GM12878 (cell line): ENCODE data around the gene DIAPH2. TPM values are rescaled to one million over a fixed set of nuclear protein-coding genes. Genes with fewer than 3 reads are reported as not detected.

Source experiments
- BCL11A ChIP-seq: IDR thresholded peaks from 2 replicates; pipeline ENCODE4 v1.6.1; 2011; ENCODE audit warnings: low read depth, low read length
- BCLAF1 ChIP-seq: fragments of 450-650 bp; IDR thresholded peaks from 2 replicates; pipeline ENCODE4 v1.6.1; 2017; ENCODE audit warnings: antibody characterized with exemption, mild to moderate bottlenecking, moderate library complexity
- BHLHE40 ChIP-seq, 2 experiments: fragments of 450-650 bp in 1 of 2; IDR thresholded peaks; 2 replicates each; pipeline ENCODE4 v1.6.1; 2011 to 2017; ENCODE audit warnings: low read depth in 2 of 2, borderline replicate concordance in 1 of 2, improper control_type of control experiment in 1 of 2, low read length in 1 of 2, mild to moderate bottlenecking in 1 of 2
- CEBPZ ChIP-seq: fragments of 150-350 bp; IDR thresholded peaks from 2 replicates; pipeline ENCODE4 v1.6.1; 2016; ENCODE audit warnings: low read depth, low read length
- CTCF ChIP-seq, 3 experiments: IDR thresholded peaks in 2 of 3; conservative IDR thresholded peaks in 1 of 3; 2 replicates each; pipeline ENCODE4 v1.5.1; 2011; ENCODE audit warnings: low read depth in 3 of 3, low read length in 3 of 3, mild to moderate bottlenecking in 3 of 3, control low read depth in 2 of 3, moderate library complexity in 2 of 3, inconsistent platforms in 1 of 3, mixed read lengths in 1 of 3; ENCODE audit not compliant: control insufficient read depth in 2 of 3, insufficient read depth in 1 of 3; ENCODE audit errors: extremely low read depth in 1 of 3
- ESRRA ChIP-seq: IDR thresholded peaks from 2 replicates; pipeline ENCODE4 v1.6.1; 2012; ENCODE audit warnings: mild to moderate bottlenecking, low read length, improper control_type of control experiment
- IKZF1 ChIP-seq: fragments of 450-650 bp; conservative IDR thresholded peaks from 2 replicates; pipeline ENCODE4 v1.6.1; 2017; ENCODE audit warnings: antibody characterized with exemption, mild to moderate bottlenecking
- MEF2A ChIP-seq: IDR thresholded peaks from 2 replicates; pipeline ENCODE4 v1.6.1; 2011; ENCODE audit warnings: low read depth, mild to moderate bottlenecking, low read length, moderate library complexity; ENCODE audit not compliant: insufficient read depth
- NR2C1 ChIP-seq: fragments of 450-650 bp; IDR thresholded peaks from 2 replicates; pipeline ENCODE4 v1.6.1; 2017; ENCODE audit warnings: antibody characterized with exemption, mild to moderate bottlenecking, moderate library complexity
- PBX3 ChIP-seq: IDR thresholded peaks from 2 replicates; pipeline ENCODE4 v1.6.1; 2011; ENCODE audit warnings: mild to moderate bottlenecking, low read depth, low read length, moderate library complexity; ENCODE audit not compliant: insufficient replicate concordance
- RAD21 ChIP-seq: IDR thresholded peaks from 2 replicates; pipeline ENCODE4 v1.6.1; 2011; ENCODE audit warnings: mild to moderate bottlenecking, low read depth, low read length, moderate library complexity; ENCODE audit not compliant: insufficient read depth
- RAD51 ChIP-seq: fragments of 450-650 bp; IDR thresholded peaks from 2 replicates; pipeline ENCODE4 v1.6.1; 2016; ENCODE audit warnings: moderate library complexity, mild to moderate bottlenecking, inconsistent platforms
- RBBP5 ChIP-seq: fragments of 200-600 bp; sonication (generic); conservative IDR thresholded peaks from 2 replicates; pipeline ENCODE4 v1.6.1; 2016
- SMC3 ChIP-seq: IDR thresholded peaks from 2 replicates; pipeline ENCODE4 v1.6.1; 2011; ENCODE audit warnings: low read length, improper control_type of control experiment, borderline replicate concordance
- SPI1 ChIP-seq: IDR thresholded peaks from 2 replicates; pipeline ENCODE4 v1.6.1; 2011; ENCODE audit warnings: low read depth, mild to moderate bottlenecking, low read length, moderate library complexity, borderline replicate concordance; ENCODE audit not compliant: insufficient read depth
- SRF ChIP-seq, 2 experiments: IDR thresholded peaks; 2 replicates each; pipeline ENCODE4 v1.6.1; 2011; ENCODE audit warnings: low read depth in 2 of 2, low read length in 2 of 2, mild to moderate bottlenecking in 1 of 2, moderate library complexity in 1 of 2
- SUZ12 ChIP-seq: fragments of 200-600 bp; sonication (generic); IDR thresholded peaks from one replicate; pipeline ENCODE4 v1.6.1; 2018; ENCODE audit warnings: antibody characterized with exemption, mild to moderate bottlenecking; ENCODE audit not compliant: unreplicated experiment
- YY1 ChIP-seq: IDR thresholded peaks from 2 replicates; pipeline ENCODE4 v1.6.1; 2011; ENCODE audit warnings: low read depth, mild to moderate bottlenecking, low read length
- polyA plus RNA-seq, 11 experiments: library from polyadenylated mRNA; depleted of rRNA in 4 of 11; unstranded in 6 of 11; stranded (reverse) in 5 of 11; fragments of >200 nt; fragmentation: Nextera tagmentation in 4 of 11; fragmentation: Illumina TruSeq in 1 of 11; extraction: Ambion mirVana in 4 of 11; extraction: Trizol in 1 of 11; gene quantifications; 1 replicate in 1 of 11; 2 replicates in 10 of 11; pipeline versions ENCODE4 v1.2.1 to v1.2.3, GENCODE V29; 2011 to 2016; ENCODE audit warnings: inconsistent platforms in 2 of 11, missing spikeins in 2 of 11, low read depth in 1 of 11
- total RNA-seq, 4 experiments: library from RNA; depleted of rRNA in 3 of 4; stranded (reverse); fragments of >200 nt in 3 of 4; fragmentation: Illumina TruSeq in 1 of 4; extraction: Trizol in 1 of 4; gene quantifications; 2 replicates each; pipeline versions ENCODE4 v1.2.1 to v1.2.3, GENCODE V29; 2013 to 2021

The DIAPH2 gene
- total and polyA plus RNA-seq, 10 of the 15 experiments (the other 5 are each of a cell fraction or from before 2014, with no cell fraction given): 2.2 to 16.6 (median 8.8) TPM

GRCh38 chrX:96684339-96685209, at the start of gene DIAPH2 (continued):
- TF ChIP-seq MEF2A (no peak), RBBP5 (no peak), IKZF1 (peak; percentile 46; the same call in 1 of the 2 replicates), CEBPZ (no peak), ESRRA (no peak), RAD21 (no peak), PBX3 (no peak), BCL11A (no peak), BHLHE40 (IDR thresholded peaks at IDR 0.05; ENCODE audit: borderline replicate concordance in 1 of 2, low read depth in 2 of 2, low read length in 1 of 2) (peak; percentile 24 to 65; a peak in 3 of 4 replicates), RAD51 (peak; percentile 48; the same call in 1 of the 2 replicates), SRF (IDR thresholded peaks at IDR 0.05; ENCODE audit: low read depth in 2 of 2, low read length in 2 of 2) (no peak), SPI1 (peak; percentile 67), CTCF (IDR thresholded peaks at IDR 0.05 in 2 of 3, conservative IDR thresholded peaks at IDR 0.05 in 1 of 3; ENCODE audit: control insufficient read depth in 2 of 3, extremely low read depth in 1 of 3, insufficient read depth in 1 of 3, low read depth in 3 of 3, low read length in 3 of 3) (peak in 2 of 3 experiments; percentile 8 to 10; a peak in 1 of 6 replicates), SMC3 (no peak), SUZ12 (no peak), NR2C1 (no peak), BCLAF1 (no peak), YY1 (no peak)
